DOHH2 (cell line): ENCODE data around the gene S100B.

Experiments
- EZH2phosphoT487 ChIP-seq: fragments of 200-600 bp; sonication (generic); IDR thresholded peaks from 2 replicates; pipeline ENCODE4 v1.6.1; 2017; ENCODE audit warnings: borderline replicate concordance, mild to moderate bottlenecking, antibody characterized with exemption, low read length, moderate library complexity, mixed read lengths
- TF ChIP-seq, protein P1 (sequence below): fragments of 200-600 bp; sonication (generic); IDR thresholded peaks from one replicate; pipeline ENCODE4 v1.5.1; 2014; ENCODE audit warnings: antibody characterized with exemption, mild to moderate bottlenecking, low read depth, low read length; ENCODE audit not compliant: poor library complexity, severe bottlenecking

DNA sequence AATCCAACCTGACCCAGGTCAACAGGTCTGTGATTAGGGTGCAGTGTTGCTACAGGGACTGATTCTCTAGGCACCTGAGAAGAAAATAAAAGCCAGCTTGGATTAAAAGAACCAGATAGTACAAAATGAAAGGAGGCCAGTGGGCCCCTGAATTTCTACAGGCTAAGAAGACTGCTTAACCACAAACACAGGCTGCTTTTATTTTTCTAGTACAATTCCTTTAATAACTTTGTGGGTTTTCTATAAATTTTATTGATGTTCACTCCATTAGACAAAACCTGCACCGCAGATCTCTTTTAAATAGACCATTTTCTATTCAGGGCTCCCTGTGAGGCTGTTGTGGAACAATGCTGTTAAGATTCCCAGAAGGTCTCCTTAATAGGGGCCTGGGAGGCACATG lies 20.9 kb upstream of the S100B start:
- TF ChIP-seq, protein P1, sequence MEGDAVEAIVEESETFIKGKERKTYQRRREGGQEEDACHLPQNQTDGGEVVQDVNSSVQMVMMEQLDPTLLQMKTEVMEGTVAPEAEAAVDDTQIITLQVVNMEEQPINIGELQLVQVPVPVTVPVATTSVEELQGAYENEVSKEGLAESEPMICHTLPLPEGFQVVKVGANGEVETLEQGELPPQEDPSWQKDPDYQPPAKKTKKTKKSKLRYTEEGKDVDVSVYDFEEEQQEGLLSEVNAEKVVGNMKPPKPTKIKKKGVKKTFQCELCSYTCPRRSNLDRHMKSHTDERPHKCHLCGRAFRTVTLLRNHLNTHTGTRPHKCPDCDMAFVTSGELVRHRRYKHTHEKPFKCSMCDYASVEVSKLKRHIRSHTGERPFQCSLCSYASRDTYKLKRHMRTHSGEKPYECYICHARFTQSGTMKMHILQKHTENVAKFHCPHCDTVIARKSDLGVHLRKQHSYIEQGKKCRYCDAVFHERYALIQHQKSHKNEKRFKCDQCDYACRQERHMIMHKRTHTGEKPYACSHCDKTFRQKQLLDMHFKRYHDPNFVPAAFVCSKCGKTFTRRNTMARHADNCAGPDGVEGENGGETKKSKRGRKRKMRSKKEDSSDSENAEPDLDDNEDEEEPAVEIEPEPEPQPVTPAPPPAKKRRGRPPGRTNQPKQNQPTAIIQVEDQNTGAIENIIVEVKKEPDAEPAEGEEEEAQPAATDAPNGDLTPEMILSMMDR: no peak
- no peak for TF ChIP-seq EZH2phosphoT487
